Memory B cell (primary cell): ENCODE data around the gene PTX3.

Experiments
- ATAC-seq: fragments of 150-1000 bp; cut with Tn5 transposase; 2 replicates; pipeline ENCODE4 v1.10.0; 2021; ENCODE audit warnings: low read depth, mild to moderate bottlenecking, moderate library complexity
- DNase-seq, 2 donors: peaks; one replicate each; pipeline ENCODE4 v3.0.0; 2022; ENCODE audit warnings: low spot score in 2 of 2
- H3K27ac Mint-ChIP-seq: one replicate; pipeline ENCODE4 v1.8.0; 2022; ENCODE audit warnings: mild to moderate bottlenecking, moderate library complexity, mixed read lengths
- H3K27me3 Mint-ChIP-seq: one replicate; pipeline ENCODE4 v1.8.0; 2022; ENCODE audit warnings: mixed read lengths
- H3K36me3 Mint-ChIP-seq: one replicate; pipeline ENCODE4 v1.8.0; 2022; ENCODE audit warnings: mild to moderate bottlenecking, mixed read lengths
- H3K4me1 Mint-ChIP-seq: one replicate; pipeline ENCODE4 v1.8.0; 2022; ENCODE audit warnings: mixed read lengths
- H3K4me3 Mint-ChIP-seq: one replicate; pipeline ENCODE4 v1.8.0; 2022; ENCODE audit warnings: mild to moderate bottlenecking, moderate library complexity, mixed read lengths
- H3K9me3 Mint-ChIP-seq: one replicate; pipeline ENCODE4 v1.8.0; 2022; ENCODE audit warnings: mixed read lengths

The PTX3 gene

GRCh38 chr3:157472648-157473047 is 36.0 kb downstream of the PTX3 start:
- Mint-ChIP-seq H3K27me3 (peaks cover 2% of the 10 kb centered on the region), H3K27ac (no peak overlapping the region), H3K36me3 (no peaks in the 10 kb centered on the region), H3K9me3 (peaks cover 1% of the 10 kb centered on the region), H3K4me1 (no peaks in the 10 kb centered on the region), H3K4me3 (no peak overlapping the region)
- DNase-seq = no peak
- no peak for ATAC-seq

DNA sequence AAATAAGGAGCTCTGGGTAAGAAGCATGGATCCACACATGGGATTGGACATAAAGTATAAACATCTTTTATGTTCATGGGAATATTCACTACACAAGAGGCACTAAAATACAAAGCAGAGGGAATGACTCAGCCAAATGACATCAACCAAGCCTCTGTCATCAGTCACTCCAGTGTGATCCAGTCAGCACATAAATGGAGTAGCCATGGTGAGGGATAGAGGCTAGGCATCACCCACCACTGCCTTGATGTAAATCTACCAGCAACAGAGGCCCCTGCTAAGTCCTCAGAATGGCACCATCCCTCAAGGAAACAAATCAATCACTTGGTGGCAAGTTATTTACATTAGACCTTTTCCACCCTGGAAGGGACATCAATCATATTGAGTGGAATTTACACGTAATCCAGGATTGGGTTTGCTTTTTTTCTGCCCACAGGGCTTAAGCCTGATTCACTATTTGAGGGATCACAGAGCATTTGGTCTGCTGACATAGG is 39.3 kb downstream of the PTX3 start:
- Mint-ChIP-seq H3K4me3 (no peak overlapping the region), H3K9me3 (peaks cover 1% of the 10 kb centered on the region), H3K4me1 (no peaks in the 10 kb centered on the region), H3K36me3 (no peaks in the 10 kb centered on the region), H3K27ac (no peak overlapping the region), H3K27me3 (peaks cover 2% of the 10 kb centered on the region)
- DNase-seq = no peak
- ATAC-seq = no peak

DNA sequence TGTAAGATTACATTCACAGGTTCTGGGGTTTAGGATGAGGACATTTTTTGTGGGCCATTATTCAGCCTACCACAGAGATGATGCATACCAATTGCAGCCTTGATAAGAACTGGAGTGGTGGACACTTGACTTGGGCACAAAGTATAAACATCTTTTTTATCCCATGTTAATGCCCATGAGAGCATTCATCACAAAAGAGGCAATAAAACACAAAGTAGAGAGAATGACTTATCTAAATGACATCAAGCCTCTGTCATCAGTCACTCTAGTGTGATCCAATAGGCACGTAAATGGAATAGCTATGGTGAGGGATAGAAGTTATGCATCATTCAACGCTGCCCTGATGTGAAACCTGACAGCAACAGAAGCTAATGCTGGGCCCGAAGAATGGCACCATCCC is 40.8 kb downstream of the PTX3 start:
- Mint-ChIP-seq H3K27me3 (peaks cover 2% of the 10 kb centered on the region), H3K4me1 (no peaks in the 10 kb centered on the region), H3K36me3 (no peaks in the 10 kb centered on the region), H3K9me3 (peaks cover 3% of the 10 kb centered on the region), H3K4me3 (no peak overlapping the region), H3K27ac (no peak overlapping the region)
- ATAC-seq (no peak), DNase-seq (no peak)

DNA sequence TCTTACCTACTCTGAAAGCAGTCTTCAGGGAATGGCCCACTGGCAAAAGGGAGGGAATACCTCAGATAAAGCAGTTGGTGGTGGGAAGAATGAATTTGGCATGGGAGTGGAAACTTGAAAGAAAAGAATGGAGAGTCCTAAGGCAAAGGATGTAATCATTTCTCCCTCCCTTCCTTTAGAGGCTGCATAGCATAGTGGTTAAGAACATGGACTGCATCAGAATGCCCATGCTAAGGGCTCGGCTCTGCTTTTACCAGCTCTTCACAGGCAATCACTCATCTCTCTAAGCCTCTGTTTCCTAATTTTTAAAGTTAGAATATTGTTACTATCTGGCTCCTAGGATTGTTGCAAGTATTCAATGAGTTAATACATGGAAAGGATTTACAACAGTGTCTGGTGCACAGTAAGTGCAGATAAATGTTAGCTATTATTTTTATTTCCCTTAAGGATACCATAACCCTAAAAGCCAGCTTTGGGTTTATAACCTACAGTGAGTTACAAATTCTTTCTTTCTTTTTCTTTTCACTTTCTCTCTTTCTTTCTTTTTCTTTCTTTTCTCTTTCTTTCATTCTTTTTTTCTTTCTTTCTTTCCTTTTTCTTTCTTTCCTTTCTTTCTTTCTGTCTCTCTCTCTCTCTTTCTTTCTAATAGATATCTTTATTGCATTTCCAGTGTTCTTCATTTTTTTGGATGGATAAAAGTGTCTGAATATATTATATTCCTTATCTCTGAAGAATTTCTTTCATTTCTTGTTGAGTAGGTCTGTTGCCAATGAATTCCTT is 43.0 kb downstream of the PTX3 start:
- Mint-ChIP-seq H3K4me3 (no peak overlapping the region), H3K27ac (no peak overlapping the region), H3K27me3 (peaks cover 3% of the 10 kb centered on the region), H3K4me1 (no peaks in the 10 kb centered on the region), H3K9me3 (peaks cover 3% of the 10 kb centered on the region), H3K36me3 (no peaks in the 10 kb centered on the region)
- ATAC-seq (no peak), DNase-seq (no peak)

GRCh38 chr3:157487339-157487738 is 50.7 kb downstream of the PTX3 start:
- no peaks in the 10 kb centered on the region for H3K36me3 Mint-ChIP-seq

DNA sequence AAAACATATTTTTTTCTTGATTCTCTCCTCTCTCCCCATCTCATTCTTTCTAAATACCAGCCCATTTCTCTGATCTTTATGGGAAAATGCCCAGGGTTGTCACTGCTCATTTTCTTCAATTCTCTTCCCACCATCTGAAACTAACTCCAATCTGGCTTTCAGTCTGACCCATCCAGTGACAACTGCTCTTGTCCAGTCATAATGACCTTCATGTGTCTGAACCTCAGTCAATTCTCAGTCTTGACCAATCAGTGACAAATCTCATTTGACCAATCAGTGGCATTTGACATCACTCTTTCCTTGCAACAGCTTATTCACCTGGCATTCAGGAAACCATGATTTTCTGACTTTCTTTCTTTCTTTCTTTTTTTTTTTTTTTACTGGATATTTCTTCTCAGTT is 51.5 kb downstream of the PTX3 start:
- no peak for ATAC-seq
- H3K27me3 Mint-ChIP-seq = no peaks in the 10 kb centered on the region
- H3K4me3 Mint-ChIP-seq = no peak overlapping the region
- no peak overlapping the region for H3K27ac Mint-ChIP-seq
- DNase-seq = no peak
- H3K36me3 Mint-ChIP-seq = no peaks in the 10 kb centered on the region
- H3K4me1 Mint-ChIP-seq = no peaks in the 10 kb centered on the region
- no peaks in the 10 kb centered on the region for H3K9me3 Mint-ChIP-seq

More at GRCh38 chr3:157487339-157487738, 50.7 kb downstream of the PTX3 start:
- H3K27ac Mint-ChIP-seq = no peak overlapping the region
- no peak overlapping the region for H3K4me3 Mint-ChIP-seq
- no peaks in the 10 kb centered on the region for H3K4me1 Mint-ChIP-seq
- no peak for ATAC-seq
- DNase-seq = no peak
- peaks cover 2% of the 10 kb centered on the region for H3K27me3 Mint-ChIP-seq
- no peaks in the 10 kb centered on the region for H3K9me3 Mint-ChIP-seq

GRCh38 chr3:157491136-157491535 is 54.5 kb downstream of the PTX3 start:
- Mint-ChIP-seq H3K36me3 (no peaks in the 10 kb centered on the region), H3K27ac (no peak overlapping the region), H3K27me3 (peaks cover 3% of the 10 kb centered on the region), H3K9me3 (no peaks in the 10 kb centered on the region), H3K4me1 (no peaks in the 10 kb centered on the region), H3K4me3 (no peak overlapping the region)
- no peak for DNase-seq
- ATAC-seq = no peak
